ENCODE data around the gene TSFM. TPM values are rescaled to one million over a fixed set of nuclear protein-coding genes. Genes with fewer than 3 reads are reported as not detected.

TSFM gene
- total RNA-seq, 1 experiment from 2014 or later: 48.7 TPM

DNA sequence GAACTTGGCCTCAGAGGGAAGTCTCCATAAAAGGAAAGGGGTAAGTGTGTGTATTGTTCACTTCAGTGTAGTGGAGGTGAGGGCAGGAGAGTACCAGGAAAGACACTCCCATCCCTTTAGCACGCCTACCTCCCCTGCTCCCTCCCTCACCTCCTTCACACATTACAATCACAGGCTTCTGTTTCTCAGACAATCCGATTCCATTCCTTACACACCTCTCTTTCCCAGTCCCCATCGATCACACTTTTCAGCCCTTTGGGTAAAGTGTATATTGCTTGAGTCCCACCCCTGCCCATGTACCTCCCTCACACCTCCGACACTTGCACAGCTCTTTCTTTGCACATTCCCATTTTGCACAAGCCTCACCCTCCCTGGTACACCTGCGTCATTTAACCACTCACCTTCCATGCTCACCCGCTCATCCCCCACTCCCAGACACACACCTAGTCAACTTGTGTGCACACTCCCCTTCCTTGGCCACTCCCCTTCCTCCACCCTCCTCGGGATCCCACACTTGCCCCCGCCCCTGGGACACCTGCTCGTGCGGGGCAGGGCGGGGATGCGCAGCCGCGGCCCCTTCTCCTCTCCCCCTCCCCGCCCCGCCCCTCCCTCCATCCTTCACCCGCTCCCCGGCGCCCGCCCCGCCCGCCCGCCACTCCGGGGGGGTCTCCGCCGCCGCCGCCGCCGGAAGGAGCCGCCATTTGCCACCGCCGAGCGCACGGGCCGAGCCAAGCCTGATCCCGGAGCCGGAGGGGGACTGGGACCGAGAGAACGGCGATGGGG, 28.0 kb upstream of the TSFM start, which contains the start of gene MARCHF9:
Gene MARCHF9 (plus strand): TSS at position 693 of the 783 bp plus-strand sequence. CDS start 426 bp downstream, outside the sequence.
- Mint-ChIP-seq H3K27me3 (ENCODE audit: low read depth) (peaks cover 63% of the 10 kb centered on the region), H3K27ac (peak within 1 kb of the TSS; percentile 58)
- POLR2A ChIA-PET: no interaction called here

GRCh38 chr12:57755194-57755453, 27.5 kb upstream of the TSFM start:
- Mint-ChIP-seq H3K27ac (no peak overlapping the region), H3K27me3 (ENCODE audit: low read depth) (peaks cover 68% of the 10 kb centered on the region), H3K4me3 (no peak overlapping the region), H3K9me3 (no peaks in the 10 kb centered on the region), H3K4me1 (peaks cover 48% of the 10 kb centered on the region), H3K36me3 (peaks cover 15% of the 10 kb centered on the region)
- ATAC-seq (no peak), DNase-seq (ENCODE audit: low spot score) (no peak)
- ChIA-PET CTCF (no interaction called here), POLR2A (no interaction called here)
- TF ChIP-seq CTCF (IDR thresholded peaks at IDR 0.05) (no peak), ZNF317 (CRISPR knock-in tag; IDR thresholded peaks at IDR 0.05; ENCODE audit: borderline replicate concordance, low read depth) (no peak), FOXJ3 (CRISPR knock-in tag; IDR thresholded peaks at IDR 0.05; ENCODE audit: borderline replicate concordance) (no peak), MAX (CRISPR knock-in tag; IDR thresholded peaks at IDR 0.05) (no peak), NR1H2 (CRISPR knock-in tag; IDR thresholded peaks at IDR 0.05) (no peak), CREB1 (CRISPR knock-in tag; IDR thresholded peaks at IDR 0.05) (no peak), E2F4 (CRISPR knock-in tag; IDR thresholded peaks at IDR 0.05; ENCODE audit: borderline replicate concordance, low read depth) (no peak), TP53 (CRISPR knock-in tag; IDR thresholded peaks at IDR 0.05) (no peak)
- TF ChIP-seq, protein P1, sequence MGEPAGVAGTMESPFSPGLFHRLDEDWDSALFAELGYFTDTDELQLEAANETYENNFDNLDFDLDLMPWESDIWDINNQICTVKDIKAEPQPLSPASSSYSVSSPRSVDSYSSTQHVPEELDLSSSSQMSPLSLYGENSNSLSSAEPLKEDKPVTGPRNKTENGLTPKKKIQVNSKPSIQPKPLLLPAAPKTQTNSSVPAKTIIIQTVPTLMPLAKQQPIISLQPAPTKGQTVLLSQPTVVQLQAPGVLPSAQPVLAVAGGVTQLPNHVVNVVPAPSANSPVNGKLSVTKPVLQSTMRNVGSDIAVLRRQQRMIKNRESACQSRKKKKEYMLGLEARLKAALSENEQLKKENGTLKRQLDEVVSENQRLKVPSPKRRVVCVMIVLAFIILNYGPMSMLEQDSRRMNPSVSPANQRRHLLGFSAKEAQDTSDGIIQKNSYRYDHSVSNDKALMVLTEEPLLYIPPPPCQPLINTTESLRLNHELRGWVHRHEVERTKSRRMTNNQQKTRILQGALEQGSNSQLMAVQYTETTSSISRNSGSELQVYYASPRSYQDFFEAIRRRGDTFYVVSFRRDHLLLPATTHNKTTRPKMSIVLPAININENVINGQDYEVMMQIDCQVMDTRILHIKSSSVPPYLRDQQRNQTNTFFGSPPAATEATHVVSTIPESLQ (CRISPR knock-in tag; IDR thresholded peaks at IDR 0.05): no peak
- TF ChIP-seq, protein P2, sequence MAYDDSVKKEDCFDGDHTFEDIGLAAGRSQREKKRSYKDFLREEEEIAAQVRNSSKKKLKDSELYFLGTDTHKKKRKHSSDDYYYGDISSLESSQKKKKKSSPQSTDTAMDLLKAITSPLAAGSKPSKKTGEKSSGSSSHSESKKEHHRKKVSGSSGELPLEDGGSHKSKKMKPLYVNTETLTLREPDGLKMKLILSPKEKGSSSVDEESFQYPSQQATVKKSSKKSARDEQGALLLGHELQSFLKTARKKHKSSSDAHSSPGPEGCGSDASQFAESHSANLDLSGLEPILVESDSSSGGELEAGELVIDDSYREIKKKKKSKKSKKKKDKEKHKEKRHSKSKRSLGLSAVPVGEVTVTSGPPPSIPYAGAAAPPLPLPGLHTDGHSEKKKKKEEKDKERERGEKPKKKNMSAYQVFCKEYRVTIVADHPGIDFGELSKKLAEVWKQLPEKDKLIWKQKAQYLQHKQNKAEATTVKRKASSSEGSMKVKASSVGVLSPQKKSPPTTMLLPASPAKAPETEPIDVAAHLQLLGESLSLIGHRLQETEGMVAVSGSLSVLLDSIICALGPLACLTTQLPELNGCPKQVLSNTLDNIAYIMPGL (CRISPR knock-in tag; IDR thresholded peaks at IDR 0.05): no peak

More for the DNA sequence above, 28.0 kb upstream of the TSFM start, which contains the start of gene MARCHF9:
- TF ChIP-seq SP1 (CRISPR knock-in tag; conservative IDR thresholded peaks at IDR 0.05): peak; percentile 32; the same call in 1 of the 2 replicates
- TF ChIP-seq ZBTB21 (CRISPR knock-in tag; IDR thresholded peaks at IDR 0.05; ENCODE audit: borderline replicate concordance): no peak
- TF ChIP-seq, protein P3, sequence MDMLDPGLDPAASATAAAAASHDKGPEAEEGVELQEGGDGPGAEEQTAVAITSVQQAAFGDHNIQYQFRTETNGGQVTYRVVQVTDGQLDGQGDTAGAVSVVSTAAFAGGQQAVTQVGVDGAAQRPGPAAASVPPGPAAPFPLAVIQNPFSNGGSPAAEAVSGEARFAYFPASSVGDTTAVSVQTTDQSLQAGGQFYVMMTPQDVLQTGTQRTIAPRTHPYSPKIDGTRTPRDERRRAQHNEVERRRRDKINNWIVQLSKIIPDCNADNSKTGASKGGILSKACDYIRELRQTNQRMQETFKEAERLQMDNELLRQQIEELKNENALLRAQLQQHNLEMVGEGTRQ (CRISPR knock-in tag; IDR thresholded peaks at IDR 0.05): peak; percentile 45; the same call in 1 of the 2 replicates
- no peak for TF ChIP-seq ZNF263 (CRISPR knock-in tag; IDR thresholded peaks at IDR 0.05; ENCODE audit: low read depth)
- peak; percentile 97; the same call in 1 of the 2 replicates for TF ChIP-seq ZBTB43 (CRISPR knock-in tag; IDR thresholded peaks at IDR 0.05)
- TF ChIP-seq PRDM15 (CRISPR knock-in tag; IDR thresholded peaks at IDR 0.05): peak; percentile 53
- Mint-ChIP-seq H3K4me1 (peaks cover 48% of the 10 kb centered on the region), H3K9me3 (no peaks in the 10 kb centered on the region), H3K4me3 (peak within 1 kb of the TSS; percentile 89), H3K36me3 (peaks cover 16% of the 10 kb centered on the region)
- ATAC-seq (peak; percentile 37), DNase-seq (ENCODE audit: low spot score) (peak; percentile 77)
- CTCF ChIA-PET: interaction anchor here (1.0 kb wide), 1 partner anchor 13 kb away, joined by 4 read pairs; the partner anchor contains the start of gene CYP27B1
